Pericardium fibroblast (primary cell): ENCODE results near the gene UBE3A. TPM values are rescaled to one million over a fixed set of nuclear protein-coding genes. Genes with fewer than 3 reads are reported as not detected.

Experiments
- total RNA-seq: library from RNA; depleted of rRNA; stranded (reverse); fragments of >200 nt; gene quantifications from 2 replicates; pipeline ENCODE4 v1.2.3, GENCODE V29; 2015

Gene UBE3A
- total RNA-seq, result 27.4 and 52.3 TPM in 2 replicates

DNA sequence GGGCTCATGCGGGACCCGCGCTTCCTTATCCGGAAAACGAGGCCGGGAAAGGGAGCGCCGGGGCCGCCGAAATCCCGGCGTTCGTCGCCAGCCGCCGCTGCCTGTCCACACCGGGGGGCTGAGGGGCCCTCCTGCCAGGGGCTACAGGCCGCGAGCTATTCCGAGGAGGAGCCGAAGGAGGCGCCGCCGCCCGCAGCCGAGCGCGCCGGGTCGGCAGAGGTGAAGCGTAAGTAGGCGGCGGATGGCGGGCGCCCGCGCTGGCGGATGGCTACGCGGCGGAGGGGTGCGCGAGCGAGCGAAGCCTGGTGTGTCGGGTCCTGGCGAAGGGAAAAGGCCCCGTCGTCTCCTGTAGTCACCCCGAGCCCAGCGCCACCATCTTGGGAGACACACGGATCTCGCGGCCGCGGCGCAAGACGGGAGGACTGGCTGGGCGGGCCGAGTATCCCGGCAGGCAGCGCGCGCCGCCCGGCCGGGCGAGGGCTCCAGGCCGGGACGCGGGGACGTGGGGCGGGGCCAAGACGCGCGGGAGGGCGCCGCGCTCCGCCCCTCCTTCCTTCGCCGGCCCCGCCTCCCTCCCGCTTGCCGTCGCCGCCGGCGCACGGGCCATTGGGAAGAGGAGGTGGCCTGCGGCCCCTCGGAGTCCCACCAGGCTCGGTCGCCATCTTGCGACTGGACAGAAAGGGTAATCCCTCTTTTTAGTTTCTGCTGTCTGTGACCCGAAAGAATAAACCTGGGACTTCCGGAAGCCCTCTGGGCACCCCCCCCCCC lies at the start of gene UBE3A:
UBE3A (minus strand) TSS at position 424 of the 768 bp plus-strand sequence. CDS start 29,917 bp downstream, outside the sequence.

